ENCODE results near the gene CFAP57.
"Not testable (repeated sequence)": the region's sequence is repeated elsewhere in the genome, so short reads cannot be mapped to it uniquely, and the experiment has no call there.

The CFAP57 gene

DNA sequence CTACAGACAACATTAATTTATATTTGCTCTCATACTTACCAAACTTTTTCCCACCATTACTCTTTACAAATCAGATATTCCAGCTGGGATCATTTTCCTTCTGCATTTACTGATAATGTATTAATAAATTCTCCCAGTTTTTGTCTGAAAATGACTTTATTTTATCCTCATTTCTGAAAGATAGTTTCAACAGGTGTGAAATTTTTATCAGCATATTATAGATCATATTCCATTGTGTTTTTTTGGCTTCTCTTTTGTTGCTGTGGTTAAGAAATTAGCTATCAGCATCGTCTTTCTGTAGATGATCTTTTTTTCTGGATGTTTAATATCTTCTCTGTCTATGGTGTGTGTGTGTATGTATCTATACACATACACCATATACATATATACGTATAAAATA lies 2.7 kb downstream of the CFAP57 start:
- DNase-seq: no peak

DNA sequence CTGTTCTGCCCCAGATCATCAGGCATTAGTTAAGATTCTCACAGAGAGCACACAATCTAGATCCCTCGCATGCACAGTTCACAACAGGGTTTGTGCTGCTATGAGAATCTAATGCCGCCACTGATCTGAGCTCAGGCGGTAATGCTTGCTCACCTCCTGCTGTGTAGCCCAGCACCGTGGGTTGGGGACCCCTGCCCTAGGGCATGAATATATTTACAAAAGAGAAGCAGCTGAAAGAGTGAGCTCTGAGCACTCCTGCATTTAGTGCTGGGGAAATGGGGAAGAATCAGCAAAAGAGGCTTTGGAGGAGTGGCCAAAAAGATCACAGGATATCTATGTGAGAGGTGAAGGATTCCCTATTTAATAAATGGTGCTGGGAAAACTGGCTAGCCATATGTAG lies 5.6 kb downstream of the CFAP57 start:
- no peak for DNase-seq

DNA sequence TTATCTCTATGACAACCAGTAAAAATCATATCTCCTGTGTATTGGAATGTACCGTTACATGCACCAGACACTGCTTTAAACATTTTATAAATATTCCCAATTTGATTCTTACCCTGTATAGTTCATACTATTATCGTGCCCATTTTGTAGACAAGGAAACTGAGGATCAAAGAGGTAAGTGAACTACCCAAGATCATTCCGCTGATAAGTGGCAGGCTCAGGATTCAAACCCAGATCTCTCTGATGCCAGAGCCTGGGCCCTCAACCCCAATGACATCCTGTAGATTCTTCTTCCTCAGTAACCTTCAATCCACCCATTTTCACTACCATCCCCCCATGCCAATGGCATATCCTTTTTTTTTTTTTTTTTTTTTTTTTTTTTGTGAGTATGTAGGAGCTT lies 12.3 kb downstream of the CFAP57 start:
- DNase-seq: no peak

DNA sequence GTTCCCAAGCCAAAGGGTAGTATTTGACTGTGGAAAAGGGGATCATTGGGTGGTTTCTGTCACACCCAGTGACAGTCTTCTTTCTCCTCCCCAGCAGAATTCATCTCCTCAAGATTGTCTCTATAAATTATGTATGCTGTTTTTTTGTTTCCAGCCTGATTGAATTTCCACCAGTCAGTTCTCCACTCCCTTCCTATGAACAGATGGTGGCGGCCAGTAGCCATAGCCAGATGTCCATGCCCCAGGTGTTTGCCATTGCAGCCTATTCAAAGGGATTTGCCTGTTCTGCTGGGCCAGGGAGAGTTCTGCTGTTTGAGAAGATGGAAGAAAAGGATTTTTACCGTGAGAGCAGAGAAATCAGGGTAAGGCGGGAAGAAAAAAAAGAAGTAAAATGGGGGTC lies 12.9 kb downstream of the CFAP57 start:
- no peak for DNase-seq

DNA sequence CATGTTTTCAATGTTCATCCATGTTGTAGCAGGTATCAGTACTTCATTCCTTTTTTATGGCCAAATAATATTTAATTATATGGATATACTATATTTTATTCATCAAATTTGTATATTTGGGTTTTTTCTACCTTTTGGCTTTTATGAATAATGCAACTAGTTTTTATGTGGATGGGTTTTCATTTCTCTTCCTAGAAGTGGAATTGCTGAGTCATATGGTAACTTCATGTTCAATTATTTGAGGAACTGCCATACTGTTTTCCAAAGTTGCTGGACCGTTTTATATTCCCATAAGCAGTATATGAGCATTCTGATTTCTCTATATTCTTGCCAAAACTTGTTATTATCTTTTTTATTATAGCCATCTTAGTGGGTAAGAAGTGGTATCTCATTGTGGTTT lies 16.0 kb downstream of the CFAP57 start:
- DNase-seq: no peak

DNA sequence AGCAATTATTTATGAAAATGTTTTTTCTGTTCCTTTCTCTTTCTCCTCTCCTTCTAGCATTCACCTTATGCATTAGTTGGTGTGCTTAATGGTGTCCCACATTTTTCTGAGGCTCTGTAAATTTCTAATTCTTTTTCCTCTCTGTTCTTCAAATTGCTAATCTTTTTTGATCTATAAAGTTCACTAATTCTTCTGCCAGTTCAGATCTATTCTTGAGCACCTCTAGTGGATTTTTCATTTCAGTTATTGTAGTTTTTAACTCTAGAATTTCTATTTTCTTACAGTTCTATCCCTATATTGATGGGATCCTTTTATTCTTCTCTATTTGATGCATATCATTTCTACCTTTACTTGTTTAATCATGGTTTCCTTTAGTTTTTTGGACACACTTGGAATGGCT lies 22.4 kb downstream of the CFAP57 start:
- no peak for DNase-seq

DNA sequence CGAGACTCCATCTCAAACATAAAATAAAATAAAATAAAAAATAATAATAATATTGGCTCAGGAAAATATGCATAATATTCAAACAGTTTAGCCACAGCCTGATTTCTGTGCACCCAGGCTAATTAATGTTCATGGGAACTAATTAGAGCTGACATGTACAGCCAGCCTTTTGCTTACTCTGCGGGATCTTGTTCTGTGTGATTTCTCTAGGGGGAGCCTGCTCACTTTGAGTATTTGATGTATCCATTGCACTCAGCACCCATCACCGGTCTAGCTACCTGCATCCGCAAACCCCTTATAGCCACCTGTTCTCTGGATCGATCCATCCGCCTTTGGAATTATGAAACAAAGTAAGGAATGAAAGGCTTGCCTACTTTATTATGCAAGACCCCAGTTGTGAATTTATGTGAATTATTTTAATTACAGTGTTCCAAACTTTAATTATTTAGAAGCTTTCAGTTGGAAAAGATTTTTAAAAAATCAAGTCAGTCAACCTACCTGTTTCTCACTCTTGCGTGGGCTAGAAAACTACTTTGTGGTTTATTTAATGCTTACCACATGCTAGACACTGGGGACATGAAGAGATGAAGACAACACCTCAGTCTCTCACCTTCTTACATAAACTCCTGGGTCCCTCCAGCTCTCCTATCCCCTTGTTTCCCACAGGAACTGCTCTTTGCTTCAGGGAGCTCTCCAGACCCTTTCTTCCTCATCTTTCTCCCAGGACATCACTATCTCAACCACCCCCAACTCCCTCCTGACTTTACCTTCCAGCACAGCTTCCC lies 25.4 kb downstream of the CFAP57 start:
- DNase-seq: no peak

DNA sequence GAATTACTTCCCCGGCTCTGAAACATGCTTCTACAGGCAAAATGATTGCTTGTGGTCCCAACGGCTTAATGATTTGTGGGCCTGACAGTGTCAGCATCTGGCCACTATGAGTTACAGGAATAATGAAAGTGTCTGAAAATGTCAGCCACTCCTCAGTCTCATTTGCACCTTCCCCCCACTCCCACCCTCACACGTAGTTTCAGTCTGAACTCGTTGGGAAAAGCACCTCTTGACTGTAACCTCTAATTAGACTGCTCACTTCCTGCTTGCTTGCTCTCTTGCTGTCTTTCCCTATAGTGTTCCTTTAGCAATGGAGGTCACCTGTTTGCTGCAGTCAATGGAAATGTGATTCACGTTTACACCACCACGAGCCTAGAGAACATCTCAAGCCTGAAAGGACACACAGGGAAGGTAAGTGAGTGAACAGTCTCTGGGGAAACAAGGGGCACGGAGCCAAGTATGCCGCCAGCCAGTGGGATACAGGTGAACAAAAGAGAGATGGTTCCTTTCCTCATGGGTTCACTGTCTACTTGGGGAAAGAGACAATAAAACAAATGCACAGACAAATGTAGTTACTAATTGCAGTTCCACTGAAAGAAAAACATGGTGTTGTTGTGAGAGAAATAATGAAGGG lies 27.1 kb downstream of the CFAP57 start:
- DNase-seq: peak; percentile 77

DNA sequence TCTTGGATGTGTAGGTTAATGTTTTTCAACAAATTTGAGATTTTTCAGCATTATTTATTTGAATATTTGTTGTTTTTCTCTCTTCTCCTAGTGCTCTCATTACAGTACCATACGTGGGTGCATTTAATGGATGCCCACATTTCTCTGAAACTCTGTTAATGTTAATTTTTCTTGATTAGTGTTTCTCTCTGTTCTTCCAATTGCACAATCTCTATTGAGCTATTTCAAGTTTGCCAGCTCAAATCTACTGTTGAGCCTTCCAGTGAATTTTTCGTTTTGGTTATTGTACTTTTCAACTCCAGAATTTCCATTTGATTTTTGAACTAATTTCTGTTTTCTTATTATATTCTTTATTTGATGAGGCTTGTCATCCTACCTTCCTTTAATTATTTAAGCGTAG lies 31.7 kb downstream of the CFAP57 start:
- no peak for DNase-seq

DNA sequence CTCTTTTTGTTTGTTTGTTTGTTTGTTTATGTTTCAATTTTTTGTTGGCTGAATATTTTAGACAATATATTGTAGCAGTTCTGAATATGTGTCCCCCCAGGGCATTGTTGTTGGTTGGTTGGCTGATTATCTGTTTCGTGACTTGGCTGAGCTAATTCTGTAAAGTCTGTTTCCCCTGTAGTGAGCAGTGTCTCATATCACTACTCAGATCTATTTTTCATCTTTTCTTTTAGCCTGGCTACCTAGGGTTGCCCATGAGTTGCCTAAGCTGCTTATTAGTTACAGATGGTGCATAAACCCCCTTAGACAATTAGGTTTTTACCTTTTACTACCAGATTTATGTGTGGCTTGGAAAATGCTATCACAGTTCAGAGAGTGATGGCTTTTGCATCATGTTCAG lies 32.3 kb downstream of the CFAP57 start:
- DNase-seq: no peak

DNA sequence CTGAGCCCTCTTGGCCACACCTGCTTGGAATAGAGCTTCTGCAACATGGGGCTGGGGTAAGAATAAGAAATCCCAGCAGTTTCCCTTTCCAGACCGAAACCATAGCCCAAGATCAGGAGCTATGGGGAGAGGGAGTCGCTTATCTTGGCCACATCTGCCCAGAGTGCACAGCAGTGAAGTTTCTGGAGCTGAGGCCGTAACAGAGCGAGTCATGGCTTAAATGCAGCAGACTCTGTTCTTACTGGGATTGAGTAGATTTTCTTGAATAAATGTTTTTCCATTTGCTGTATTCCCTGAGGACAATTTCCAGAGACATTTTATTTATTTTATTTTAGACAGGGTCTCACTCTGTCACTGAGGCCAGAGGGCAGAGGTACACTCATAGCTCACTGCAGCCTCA lies 33.5 kb downstream of the CFAP57 start:
- DNase-seq: no peak

DNA sequence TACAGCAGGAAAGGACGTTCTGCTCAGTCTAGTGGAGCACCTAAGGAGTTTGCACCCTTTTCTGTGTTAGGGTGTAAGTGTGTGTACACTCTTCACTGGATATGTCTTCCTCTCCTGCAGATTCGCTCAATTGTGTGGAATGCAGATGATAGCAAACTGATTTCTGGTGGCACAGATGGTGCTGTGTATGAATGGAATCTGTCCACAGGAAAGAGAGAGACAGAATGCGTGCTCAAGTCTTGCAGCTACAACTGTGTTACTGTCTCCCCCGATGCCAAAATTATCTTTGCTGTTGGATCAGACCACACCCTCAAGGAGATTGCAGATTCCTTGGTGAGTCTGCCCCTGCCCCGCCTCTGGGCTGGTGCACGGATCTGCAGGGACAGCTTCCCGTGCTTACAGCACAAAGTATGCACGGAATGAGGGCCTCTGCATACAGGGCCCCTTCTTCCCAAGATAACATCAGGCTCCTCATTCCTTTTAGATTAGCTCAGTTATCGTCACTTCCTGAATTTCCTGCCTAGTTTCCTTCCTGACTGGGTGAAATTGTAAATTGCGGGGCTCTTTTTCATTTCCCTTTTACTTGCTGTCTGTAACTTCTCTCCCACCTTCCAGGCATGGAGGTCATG lies 34.6 kb downstream of the CFAP57 start:
- DNase-seq: no peak

DNA sequence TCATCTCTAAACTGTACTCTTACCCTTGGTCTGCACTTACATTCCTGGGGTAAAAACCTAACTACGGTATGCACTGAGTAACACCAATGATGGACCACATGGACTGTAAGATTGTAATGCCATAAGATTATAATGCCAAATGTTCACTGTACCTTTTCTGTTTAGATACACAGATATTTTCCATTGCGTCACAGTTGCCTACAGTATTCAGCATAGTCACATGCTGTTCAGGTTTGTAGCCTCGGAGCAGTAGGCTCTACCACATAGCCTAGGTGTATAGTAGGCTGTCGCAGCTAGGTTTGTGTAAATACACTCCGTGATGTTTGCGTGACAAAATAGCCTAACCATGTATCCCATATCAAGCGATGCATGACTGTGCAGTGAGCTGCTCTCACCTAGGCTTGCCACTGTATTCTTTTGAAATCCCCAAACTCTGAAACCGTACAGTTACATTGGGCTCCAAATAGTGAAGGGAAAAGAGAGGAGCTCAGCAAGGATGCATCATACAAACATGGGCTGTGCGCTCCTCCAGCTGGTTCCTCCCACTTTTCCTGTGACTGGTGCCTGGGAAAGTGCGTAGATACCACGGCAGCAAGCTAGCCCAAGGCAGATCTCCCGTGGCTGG lies 35.2 kb downstream of the CFAP57 start:
- no peak for DNase-seq

DNA sequence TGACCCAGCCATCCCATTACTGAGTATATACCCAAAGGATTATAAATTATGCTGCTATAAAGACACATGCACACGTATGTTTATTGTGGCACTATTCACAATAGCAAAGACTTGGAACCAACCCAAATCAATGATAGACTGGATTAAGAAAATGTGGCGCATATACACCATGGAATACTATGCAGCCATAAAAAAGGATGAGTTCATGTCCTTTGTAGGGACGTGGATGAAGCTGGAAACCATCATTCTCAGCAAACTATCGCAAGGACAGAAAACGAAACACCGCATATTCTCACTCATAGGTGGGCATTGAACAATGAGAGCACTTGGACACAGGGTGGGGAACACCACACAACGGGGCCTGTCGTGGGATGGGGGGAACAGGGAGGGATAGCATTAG lies 36.1 kb downstream of the CFAP57 start:
- DNase-seq: not testable (repeated sequence)

DNA sequence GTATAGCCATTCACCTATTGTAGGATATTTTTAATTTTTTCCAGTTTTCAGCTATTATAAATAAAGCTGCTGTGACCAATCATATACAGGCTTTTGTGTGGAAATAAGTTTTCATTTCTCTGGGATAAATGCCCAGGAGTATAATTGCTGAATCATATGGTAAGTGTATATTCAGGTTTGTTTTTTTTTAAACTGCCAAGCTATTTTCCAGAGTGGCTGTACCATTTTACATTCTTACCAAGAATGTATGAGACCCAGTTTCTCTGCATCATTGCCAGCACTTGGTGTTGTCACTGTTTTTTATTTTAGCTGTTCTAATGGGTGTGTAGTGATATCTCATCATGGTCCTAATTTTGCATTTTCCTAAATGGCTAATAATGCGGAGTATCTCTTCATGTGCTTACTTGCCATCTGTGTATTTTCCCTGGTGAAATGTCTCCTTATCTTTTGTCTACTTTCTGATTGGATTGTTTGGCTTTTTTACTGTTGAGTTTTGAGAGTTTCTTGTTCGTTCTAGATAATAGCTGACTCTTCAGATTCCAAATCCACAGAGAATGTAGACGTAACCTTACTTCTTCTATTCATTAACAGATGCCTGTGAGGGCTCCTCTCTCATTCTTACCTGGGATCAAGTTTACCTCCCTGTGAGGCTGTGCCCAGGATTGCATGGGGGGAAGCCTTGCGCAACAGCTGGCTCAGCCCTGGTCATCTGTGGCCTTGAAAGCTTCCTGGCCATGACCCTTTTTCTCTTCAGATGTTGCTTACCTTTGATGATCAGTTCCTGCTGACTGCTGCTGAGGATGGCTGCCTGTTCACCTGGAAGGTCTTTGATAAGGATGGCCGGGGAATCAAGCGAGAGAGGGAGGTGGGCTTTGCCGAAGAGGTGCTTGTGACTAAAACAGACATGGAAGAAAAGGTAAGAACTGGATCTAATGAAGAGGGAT lies 42.6 kb downstream of the CFAP57 start:
- DNase-seq: no peak

DNA sequence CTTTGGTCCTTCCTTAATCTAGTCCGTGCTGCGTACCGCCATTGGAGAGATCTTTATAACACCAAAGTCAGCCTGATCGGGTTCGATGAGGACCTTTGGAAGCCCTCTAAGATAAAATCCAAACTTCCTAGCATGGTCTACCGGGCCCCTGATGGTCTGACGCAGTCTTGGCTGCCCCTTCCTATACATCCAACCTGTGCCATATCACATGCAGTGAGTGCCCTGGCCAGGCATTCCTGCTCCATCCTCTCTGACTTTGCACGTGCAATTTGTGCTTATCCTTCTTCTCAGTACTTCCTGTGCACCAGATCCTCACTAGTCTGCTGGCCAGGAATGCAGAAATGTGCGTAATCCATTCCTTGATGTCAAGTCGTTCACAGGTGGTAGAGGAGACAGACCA lies 45.6 kb downstream of the CFAP57 start:
- DNase-seq: no peak

DNA sequence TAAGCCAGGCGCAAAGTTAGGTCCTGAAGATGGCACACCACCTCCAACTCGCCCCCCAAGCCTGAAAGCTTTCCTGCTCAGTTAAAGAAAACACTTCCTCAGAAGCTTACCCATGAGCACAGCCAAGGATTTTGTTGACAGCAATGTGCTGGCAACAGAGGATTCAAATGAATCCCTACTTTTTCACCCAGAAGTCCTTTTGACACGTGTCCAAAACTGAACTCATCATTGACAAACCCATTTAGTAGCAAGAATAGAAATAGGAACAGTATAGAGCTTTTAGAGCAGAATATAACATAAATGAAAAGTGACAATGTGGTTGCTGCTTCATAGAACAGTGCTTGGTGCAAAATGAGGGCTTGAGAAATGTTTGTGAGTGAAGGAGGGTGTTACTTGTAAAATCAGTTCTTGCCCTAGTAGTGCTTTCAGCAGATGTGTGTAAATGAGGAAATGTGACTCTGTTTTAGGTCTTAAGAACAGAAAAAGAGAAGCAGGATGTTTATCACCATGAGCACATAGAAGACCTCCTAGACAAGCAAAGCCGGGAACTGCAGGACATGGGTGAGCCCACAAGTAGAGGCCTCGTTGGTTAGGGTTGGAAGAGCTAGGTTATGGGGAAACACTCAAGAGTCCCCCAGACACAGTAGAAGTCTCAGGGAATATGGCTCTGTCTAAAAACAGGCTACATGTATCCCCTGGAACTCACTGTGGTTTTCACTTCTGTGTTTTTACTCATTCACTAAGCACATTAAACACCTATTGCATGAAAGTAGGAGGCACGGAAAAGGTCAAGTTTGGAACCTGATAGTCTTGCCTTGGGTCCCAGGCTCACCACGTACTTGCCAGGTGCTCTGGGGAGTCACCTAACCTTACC lies 49.0 kb downstream of the CFAP57 start:
- DNase-seq: no peak

DNA sequence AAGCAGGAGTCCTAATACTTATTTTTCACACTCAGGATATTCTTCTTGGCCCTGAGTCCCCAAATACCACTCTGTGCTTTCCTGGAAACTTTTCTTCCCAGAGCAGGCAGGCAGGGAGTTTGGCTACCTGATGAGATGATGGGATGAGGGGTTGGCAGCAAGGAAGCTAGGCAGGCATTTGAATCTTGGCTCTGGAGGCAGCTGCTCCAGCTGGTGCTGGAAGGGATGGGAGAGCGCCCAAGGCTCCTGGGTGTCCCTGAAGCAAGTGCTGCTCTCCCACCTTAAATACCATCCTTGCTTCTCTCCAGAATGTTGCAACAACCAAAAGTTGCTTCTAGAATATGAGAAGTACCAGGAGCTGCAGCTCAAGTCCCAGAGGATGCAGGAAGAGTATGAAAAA lies 49.7 kb downstream of the CFAP57 start:
- no peak for DNase-seq

DNA sequence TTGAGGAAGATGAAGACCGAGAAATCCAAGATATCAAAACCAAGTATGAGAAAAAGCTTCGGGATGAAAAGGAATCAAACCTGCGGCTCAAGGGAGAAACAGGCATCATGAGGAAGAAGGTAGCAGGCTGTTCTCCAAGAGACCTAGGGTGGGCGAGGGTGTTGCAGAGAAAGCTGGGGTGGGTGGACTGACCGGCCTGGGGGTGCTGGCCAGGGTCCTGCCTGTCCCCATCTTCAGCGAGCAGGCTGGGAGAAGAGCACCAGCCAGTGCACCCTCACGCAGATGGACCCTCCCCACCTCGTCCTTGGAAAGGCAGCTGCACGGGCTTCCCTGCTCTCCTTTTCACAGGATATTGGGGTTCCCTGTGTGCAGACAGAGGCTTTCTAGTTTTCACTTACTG lies 50.7 kb downstream of the CFAP57 start:
- DNase-seq: no peak

DNA sequence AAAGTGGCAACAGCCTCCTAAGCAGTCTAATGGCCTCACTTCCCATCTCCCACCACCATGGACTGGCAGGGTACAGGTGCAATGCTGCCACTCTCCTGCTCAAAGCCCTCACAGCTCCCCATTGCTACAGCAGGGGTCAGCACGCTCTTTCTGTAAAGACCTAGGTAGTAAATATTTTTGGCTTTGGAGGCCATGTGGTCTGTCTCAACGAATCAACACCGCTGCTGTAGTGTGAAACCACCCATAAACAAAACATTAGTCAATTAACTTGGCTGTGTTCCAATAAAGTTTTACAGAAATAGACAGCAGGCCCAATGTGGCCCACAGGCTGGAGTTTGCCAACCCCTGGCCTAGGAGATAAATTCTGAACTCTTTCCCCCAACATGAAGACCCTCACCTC lies 53.0 kb downstream of the CFAP57 start:
- DNase-seq: no peak

DNA sequence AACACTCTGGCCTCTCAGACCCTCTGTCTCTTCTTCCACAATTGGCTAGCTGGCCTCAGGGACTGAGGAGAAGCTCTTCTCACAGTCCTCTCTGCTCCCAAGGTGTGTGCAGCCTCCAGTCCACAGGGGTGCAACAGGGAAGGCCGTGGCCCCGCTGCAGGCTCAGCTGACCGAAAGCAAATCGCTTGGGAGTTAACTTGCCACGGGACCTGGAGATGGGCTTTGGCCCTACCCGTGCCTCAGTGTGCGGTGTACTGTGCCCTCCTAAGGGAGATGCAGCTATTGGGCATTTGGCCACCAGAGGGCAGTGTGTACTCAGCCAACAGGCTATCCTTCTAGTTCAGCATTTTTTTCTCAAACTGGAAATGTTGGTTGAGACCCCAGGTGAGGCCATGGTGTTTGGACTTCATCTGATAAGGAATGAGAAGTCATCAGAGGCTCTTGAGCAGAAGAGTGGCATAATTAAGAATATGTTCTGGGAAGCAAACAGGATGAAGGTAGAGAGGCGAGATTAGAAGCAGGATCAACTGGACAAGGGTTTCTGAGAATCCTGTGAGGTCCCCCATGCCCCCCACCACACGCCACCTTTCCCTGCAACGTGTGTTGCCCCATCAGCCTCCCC lies 55.1 kb downstream of the CFAP57 start:
- peak; percentile 75 for DNase-seq

Data from NCI-H774 (cell line).